DMS153 treated with DMSO at 0.1 percent for 48 hours (cell line): ENCODE data around the gene LRRC19.

Experiments used
- DNase-seq: peaks from one replicate; lab custom pipeline; 2025; ENCODE audit not compliant: unreplicated experiment; lab: John Stamatoyannopoulos, UW

LRRC19 gene, protein sequence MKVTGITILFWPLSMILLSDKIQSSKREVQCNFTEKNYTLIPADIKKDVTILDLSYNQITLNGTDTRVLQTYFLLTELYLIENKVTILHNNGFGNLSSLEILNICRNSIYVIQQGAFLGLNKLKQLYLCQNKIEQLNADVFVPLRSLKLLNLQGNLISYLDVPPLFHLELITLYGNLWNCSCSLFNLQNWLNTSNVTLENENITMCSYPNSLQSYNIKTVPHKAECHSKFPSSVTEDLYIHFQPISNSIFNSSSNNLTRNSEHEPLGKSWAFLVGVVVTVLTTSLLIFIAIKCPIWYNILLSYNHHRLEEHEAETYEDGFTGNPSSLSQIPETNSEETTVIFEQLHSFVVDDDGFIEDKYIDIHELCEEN

GRCh38 chr9:27005491-27005890 lies at the start of gene LRRC19:
LRRC19 (minus strand) TSS chr9:27005672; CDS start chr9:26999694, 5,978 bp downstream.
- no peak for DNase-seq

DNA sequence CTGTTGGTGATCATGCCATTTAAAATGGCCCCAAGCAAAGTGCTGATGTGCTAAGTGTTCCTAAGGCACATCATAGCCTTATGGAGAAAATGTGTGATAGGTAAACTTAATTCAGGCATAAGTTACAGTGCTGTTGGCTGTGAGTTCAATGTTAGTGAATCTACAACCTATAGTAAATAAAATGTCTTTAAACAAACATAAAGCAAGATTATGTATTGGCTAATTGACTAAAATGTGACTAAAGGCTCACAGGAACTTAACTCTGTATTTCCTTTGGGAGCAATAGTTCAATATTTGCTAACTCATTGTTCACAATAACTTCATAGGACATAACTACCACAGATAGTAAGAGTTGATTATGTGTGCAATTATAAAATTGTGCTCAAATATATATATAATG lies 49.4 kb upstream of the LRRC19 start:
- no peak for DNase-seq

DNA sequence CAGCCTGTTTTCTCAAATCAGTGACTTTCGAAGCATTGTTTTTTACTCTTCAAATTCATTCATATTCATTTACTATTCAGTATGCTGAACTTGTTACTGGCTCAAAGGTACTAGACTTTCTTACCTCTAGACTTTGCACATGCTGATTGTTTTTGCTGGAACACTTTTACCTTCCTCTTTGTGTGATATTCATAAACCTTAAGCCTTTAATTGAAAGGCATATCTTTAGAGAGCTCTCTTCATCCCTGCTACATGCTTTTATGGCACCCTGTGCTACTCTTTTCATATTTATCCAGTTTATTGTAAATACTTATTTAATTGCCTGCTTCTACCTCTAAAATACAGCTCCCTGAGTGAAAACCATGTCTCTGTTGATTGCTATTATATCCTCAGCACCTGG lies 48.7 kb upstream of the LRRC19 start:
- DNase-seq: no peak

DNA sequence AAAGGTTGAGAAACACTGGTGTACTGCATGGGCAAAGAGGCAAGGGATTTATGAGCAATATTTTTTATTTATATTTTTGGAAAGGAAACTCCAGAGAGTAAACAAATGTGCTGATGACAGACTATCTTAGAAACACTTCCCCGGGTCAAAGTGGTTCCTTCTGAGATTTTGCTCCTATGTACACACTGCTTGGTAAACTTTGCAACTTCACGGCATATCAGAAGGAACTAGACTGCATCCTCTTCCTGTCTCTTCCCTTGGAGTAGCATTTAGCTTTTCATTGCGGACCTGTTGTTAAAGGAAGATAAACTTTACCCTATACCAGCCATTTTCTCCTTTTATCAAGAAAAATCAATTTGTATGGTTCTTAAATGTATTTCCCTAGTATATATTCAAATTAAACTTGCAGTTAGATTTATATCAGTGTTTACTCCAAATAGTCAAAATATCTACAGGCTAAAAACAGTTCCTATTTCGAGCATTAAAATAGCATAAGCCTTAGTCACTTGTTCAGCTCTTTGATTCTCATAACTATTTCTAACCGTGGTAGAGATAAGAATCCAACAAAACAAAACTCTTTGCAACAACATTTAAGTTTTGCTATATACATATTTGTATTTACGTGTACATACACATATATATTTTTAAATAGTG lies 48.0 kb upstream of the LRRC19 start:
- no peak for DNase-seq

DNA sequence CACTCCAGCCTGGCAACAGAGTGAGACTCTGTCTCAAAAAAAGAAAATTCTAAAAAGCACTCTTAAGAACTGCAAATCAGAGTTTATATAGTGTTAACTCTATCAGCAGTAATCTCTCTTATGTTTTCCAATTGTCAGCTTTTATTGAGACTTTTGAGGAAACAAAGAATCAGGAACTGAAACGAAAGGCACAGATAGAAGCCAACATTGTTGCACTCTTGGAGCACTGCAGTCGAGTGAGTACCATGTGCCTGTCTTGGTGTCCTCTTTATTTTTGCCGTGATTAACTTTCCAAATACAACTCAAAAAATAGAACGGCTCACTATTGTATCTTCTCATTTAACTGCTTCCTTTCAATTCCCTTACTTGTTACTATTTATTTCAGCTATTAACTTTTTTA lies 41.7 kb upstream of the LRRC19 start:
- no peak for DNase-seq

DNA sequence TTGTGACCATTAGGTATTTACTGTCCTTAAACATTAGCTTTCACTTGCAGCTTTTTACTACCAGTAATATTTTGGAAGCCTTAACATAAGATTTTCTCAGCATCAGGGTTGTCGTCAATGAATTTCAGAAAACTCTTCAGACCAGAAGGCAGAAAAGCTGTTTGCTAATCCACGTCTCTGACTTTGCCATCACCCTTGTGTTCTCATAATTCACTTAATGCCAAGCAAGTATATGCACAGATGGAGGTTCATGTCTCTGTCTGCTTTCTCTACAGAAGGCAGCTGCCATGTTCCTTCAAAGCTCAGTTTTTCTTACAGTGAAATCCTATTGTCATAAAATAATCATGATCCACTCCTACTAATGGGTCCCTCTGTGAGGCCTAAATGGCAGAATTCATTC lies 37.7 kb upstream of the LRRC19 start:
- no peak for DNase-seq

- DNase-seq: no peak
These were observed 37.0 kb upstream of the LRRC19 start for GRCh38 chr9:27042476-27042875.

DNA sequence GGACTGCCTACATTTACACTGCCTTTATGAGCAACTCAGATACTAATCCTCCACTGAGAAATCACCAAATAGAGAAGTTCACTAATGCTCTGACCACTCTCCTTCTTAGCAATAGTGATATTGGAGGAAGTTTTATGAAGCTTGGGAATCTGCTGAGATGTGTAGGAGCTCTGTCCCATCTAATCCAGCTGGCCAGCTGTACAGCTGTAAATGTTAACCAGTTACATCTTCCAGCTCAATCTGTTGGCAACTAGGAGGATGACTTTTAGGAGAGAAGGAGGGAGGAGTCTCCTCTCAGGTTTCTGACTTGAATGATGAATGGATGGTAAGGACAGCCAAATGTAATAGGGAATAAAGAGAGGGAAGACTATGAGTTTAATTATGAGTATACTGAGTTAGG lies 36.3 kb upstream of the LRRC19 start:
- no peak for DNase-seq

- DNase-seq: no peak
These were observed 32.0 kb upstream of the LRRC19 start for GRCh38 chr9:27037499-27037898.

GRCh38 chr9:27033815-27034403 lies 28.4 kb upstream of the LRRC19 start:
- peak; percentile 33 for DNase-seq

GRCh38 chr9:27029186-27029585 lies 23.7 kb upstream of the LRRC19 start:
- no peak for DNase-seq

DNA sequence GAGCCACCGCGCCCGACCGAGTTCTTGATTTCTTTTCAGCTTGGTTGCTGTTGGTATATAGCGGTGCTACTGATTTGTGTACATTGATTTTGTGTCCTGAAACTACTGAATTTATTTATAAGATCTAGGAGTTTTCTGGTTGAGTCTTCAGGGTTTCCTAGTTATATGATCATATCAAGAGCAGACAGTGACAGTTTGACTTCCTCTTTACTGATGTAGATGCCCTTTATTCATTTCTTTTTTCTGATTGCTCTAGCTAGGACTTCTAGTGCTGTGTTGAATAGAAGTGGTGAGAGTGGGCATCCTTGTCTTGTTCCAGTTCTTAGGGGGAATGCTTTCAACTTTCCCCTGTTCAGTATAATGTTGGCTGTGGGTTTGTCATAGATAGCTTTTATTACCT lies 17.4 kb upstream of the LRRC19 start:
- no peak for DNase-seq

DNA sequence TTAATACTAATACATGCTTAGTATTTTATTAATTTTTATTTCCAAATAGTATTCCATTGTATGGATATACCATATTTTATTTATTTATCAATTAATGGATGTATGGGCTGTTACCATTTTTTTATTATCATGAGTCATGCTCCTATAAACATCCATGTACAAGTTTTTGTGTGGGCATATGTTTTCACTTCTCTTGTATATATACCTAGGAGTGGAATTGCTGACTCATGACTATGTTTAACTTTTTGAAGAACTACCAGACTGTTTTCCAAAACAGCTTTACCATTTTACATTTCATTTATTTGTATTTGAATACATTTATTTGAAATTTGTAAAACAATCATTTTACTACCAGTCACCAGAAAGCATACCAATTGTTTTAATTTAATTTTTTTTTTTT lies 14.1 kb upstream of the LRRC19 start:
- DNase-seq: no peak

DNA sequence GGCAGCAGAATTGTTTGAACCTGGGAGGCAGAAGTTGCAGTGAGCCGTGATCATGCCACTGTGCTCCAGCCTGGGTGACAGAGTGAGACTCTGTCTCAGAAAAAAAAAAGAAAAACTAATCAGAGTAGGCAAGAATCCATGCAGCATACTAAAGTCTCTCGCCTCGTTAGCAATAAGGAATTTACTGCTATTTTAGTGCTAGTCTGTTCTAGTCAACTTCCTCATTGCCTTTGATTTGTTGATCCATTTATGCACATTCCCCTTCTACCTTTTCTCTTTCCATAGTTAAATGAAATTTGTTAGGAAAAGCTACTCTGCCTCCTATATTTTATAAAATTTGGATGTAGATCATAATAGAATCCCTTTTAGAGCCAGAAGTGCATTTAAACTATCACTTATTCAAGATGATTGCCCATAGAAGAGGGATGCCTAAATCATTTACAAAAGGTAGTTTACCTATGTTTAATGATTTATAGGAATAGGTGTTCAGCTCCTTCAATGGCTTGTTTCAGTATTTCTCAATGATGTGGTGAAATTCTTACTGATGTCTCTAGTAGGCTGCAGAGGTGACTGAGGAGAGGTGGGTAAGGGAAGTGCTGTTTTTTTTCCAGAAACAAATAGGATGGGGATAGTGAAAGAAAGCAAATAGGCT lies 1.9 kb downstream of the LRRC19 start:
- DNase-seq: no peak

- DNase-seq: no peak
These were observed 9.7 kb downstream of the LRRC19 start for GRCh38 chr9:26995810-26996209.

GRCh38 chr9:26983340-26983739 lies 22.1 kb downstream of the LRRC19 start:
- no peak for DNase-seq

- no peak for DNase-seq
These were observed 29.5 kb downstream of the LRRC19 start for GRCh38 chr9:26975728-26976707.

DNA sequence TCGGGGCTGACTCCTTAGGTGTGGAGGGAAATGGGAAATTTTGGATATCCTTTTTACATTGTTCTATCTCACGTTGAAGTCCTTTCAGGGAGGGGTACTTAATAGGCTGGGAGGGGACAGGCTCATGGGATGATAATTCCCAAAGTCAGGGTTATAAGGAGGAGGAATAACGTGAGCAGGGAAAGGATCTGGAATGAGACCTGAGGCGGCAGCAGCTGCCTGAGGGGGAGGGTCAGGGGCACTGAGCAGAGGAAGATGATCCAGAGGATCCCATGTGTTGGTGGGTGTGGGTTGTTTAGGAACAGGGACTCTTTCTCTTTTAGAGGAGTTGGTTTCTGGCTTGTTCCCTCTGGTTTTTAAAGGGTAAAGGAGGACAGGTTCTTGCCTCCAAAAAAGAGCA lies 30.5 kb downstream of the LRRC19 start:
- DNase-seq: no peak

DNA sequence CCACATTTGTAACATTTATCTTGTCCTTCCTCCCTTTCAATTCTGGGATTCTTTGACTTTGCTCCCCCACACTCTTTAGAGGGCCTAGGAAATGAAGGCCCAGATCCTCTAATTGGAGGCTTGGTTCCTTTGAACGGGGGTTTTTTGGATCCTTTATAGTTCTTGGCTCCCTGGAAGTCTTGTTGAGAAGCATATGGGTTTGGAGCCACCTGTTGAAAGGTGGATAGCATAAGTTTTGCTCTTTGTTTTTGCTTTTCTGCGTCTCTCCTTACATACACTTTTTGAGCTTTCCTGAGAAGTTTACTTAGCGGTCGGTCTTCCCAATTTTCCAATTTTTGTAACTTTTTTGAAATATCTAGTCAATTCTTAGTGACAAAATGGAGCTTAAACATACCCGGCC lies 31.5 kb downstream of the LRRC19 start:
- DNase-seq: no peak

- no peak for DNase-seq
These were observed 33.8 kb downstream of the LRRC19 start for GRCh38 chr9:26971721-26972120.

DNA sequence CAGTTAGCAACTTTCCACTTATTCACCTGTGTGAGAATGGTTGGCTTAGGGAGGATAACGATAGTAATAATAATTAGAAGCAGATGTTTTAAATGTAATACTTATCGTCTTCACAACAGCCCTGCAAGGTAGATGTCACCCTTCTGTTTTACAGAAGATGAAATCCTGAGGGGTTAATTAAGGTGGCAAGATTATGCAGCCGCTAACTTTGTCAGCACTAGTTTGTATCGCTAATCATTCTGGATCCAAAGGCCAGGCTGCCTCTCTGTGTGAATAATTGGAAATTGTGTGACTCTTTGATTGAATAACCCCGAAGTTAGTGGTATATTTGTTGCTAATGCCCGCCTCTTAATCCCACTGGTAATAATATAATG lies 48.6 kb downstream of the LRRC19 start:
- DNase-seq: no peak
